Neuron (in vitro differentiated cells): ENCODE results near the gene KDM4B.

Source experiments
- H2AFZ ChIP-seq: one replicate; pipeline ENCODE4 v1.6.1; 2013; ENCODE audit warnings: low read depth, mild to moderate bottlenecking, inconsistent platforms, low read length, moderate library complexity
- H3K27me3 ChIP-seq: one replicate; pipeline ENCODE4 v1.6.1; 2013; ENCODE audit warnings: low read length; ENCODE audit not compliant: insufficient read depth
- H3K36me3 ChIP-seq: one replicate; pipeline ENCODE4 v1.6.1; 2013; ENCODE audit warnings: low read length; ENCODE audit not compliant: insufficient read depth
- H3K4me1 ChIP-seq: one replicate; pipeline ENCODE4 v1.6.1; 2013; ENCODE audit warnings: low read length; ENCODE audit not compliant: insufficient read depth
- H3K4me3 ChIP-seq: 2 replicates; pipeline ENCODE4 v1.5.1; 2013; ENCODE audit warnings: mild to moderate bottlenecking, low read length, moderate library complexity
- H3K9me3 ChIP-seq: one replicate; pipeline ENCODE4 v1.6.1; 2013; ENCODE audit warnings: low read length

Gene KDM4B

DNA sequence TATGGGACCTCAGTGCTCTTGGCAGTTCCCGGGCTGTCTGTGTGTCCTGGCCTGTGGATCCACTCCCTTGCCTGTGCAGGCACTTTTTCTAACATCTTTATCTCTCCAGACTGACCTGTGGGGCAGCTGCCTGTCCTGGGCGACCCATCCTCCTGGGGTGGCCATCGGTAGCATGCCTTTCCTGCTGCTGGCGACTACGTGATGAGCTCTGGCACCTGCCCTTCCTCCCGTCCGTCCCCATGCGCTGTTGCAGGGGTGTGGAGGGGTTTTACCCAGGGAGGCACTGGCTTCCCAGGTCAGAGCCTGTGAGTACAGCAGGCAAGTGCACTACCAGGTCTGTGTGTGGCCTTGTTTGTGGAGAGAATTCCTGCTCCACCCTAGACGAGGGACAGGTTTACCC lies 93.3 kb downstream of the KDM4B start:
- Histone ChIP-seq H3K4me3 (no peak overlapping the region), H2AFZ (no peak overlapping the region), H3K9me3 (peaks cover 17% of the 10 kb centered on the region), H3K36me3 (peaks cover 46% of the 10 kb centered on the region), H3K4me1 (no peaks in the 10 kb centered on the region), H3K27me3 (no peaks in the 10 kb centered on the region)

DNA sequence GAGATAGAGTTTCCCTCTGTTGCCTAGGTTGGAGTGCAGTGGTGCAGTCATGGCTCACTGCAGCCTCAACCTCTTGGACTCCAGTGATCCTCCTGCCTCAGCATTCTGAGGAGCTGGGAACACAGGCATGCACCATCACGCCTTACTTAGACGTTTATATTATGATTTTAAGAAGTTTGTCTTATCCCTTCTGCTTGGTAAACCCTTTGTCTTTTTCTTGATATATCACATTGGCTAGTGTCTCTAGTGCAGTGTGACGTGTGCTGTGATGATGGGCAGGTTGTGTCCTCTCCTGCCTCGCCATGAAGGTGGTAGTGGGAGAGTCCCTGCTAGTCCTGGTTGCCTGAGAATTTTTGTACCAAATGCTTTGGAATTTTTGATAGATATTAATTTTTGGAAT lies 93.9 kb downstream of the KDM4B start:
- peaks cover 40% of the 10 kb centered on the region for H3K36me3 ChIP-seq
- no peaks in the 10 kb centered on the region for H3K27me3 ChIP-seq
- no peak overlapping the region for H2AFZ ChIP-seq
- peaks cover 17% of the 10 kb centered on the region for H3K9me3 ChIP-seq
- H3K4me3 ChIP-seq, result no peak overlapping the region
- H3K4me1 ChIP-seq, result no peaks in the 10 kb centered on the region

DNA sequence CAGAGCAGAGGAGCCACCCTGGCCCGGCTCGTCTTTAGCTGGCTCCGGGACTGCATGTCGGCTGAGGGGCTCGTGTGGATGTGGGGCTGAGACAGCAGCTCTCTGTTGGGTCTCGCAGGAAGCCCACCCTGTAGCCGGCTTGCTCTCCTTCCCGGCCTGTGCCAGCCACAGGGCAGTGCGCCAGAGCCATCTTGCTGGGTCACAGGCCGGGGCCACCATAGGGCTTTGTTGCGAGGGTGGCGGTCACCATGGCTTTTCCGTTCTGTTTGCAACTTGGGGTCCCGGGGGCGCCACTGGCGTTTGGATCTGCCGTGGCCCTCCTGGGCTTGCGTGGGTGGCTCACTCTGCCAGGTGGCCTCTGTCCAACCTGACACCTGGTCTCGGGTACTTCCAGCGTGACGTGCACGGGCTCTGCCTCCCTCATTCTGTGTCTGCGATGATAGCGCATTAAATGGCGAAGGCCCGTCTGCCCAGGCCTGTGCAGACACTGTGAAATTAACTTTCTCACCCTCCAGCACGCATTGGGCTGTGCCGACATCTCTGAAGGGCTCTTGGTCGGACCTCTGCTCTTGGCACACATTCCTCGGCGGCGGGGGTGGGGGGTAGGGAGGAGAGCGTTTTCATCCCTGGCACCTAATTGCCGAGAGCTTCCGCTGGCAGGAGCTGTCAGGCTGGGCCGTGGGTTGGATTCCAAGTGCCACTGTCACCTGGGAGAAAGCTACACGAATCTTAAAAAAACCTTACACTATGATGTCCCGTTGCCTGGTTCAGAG lies 95.1 kb downstream of the KDM4B start:
- Histone ChIP-seq H2AFZ (no peak overlapping the region), H3K9me3 (peaks cover 17% of the 10 kb centered on the region), H3K4me3 (no peak overlapping the region), H3K27me3 (no peaks in the 10 kb centered on the region), H3K4me1 (no peaks in the 10 kb centered on the region), H3K36me3 (peaks cover 44% of the 10 kb centered on the region)

DNA sequence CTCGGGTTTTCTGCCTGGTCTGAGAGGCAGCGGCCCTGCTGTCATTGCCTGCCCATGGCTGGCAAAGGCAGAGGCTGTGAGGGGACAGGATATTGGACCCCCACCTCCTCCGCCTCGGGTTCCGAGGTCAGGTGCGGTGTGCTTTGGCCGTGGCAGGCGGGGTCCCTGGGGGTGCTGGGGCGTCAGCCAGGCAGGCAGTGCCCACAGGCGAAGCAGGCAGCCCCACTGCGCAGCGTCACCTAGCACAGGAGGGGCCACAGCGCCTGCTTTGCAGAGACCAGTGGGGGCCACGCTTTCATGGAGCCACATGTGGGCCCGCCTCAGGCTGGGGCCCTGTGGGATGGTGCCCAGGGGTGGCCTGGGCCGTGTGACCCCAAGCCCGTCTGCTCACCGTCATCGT lies 96.0 kb downstream of the KDM4B start:
- Histone ChIP-seq H2AFZ (no peak overlapping the region), H3K36me3 (peaks cover 40% of the 10 kb centered on the region), H3K9me3 (peaks cover 17% of the 10 kb centered on the region), H3K4me1 (no peaks in the 10 kb centered on the region), H3K4me3 (no peak overlapping the region), H3K27me3 (no peaks in the 10 kb centered on the region)

DNA sequence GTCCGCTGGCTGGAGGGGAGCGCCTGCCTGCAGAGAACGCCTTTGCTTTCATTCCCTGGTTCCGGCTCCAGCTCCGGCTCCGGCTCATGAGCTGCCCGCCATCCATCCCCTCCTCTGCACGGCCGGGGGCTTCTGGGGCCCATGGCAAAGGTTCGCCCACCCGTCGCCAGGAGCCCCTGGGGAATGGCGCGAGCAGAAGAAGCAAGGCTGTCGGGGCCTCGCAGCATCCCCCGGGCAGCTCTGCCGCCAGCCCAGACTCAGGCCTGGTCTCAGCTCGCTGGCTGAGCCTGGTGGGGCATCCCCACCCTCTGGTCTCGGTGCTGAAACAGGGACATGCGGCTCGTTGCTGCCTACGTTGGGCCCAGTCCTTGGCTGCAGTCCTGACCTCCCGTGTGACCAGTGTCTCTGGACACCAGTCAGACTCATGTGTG lies 96.8 kb downstream of the KDM4B start:
- H3K9me3 ChIP-seq, result peaks cover 17% of the 10 kb centered on the region
- H3K4me3 ChIP-seq, result no peak overlapping the region
- no peaks in the 10 kb centered on the region for H3K27me3 ChIP-seq
- no peaks in the 10 kb centered on the region for H3K4me1 ChIP-seq
- peaks cover 41% of the 10 kb centered on the region for H3K36me3 ChIP-seq
- no peak overlapping the region for H2AFZ ChIP-seq

DNA sequence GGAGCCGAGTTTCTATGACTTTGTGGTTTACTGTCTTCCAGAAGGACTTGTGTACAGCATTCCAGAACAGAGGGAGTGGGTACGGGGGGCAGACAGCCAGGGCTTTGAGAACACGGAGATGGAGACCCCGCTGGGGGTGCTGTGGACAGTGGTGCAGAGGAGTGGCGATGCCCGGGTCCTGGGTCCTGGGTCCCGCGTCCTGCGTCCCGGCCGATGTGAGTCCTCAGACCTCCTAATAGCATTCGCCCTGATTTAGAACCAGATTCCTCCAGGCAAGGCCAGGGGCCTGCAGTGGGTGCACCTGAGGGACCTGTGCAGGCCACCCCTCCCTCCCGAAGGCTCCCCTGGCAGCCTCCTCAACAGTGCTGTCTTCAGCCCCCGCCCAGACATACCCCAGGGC lies 97.9 kb downstream of the KDM4B start:
- Histone ChIP-seq H3K27me3 (no peaks in the 10 kb centered on the region), H3K4me1 (no peaks in the 10 kb centered on the region), H3K36me3 (peaks cover 48% of the 10 kb centered on the region), H3K4me3 (no peak overlapping the region), H3K9me3 (peaks cover 13% of the 10 kb centered on the region), H2AFZ (no peak overlapping the region)

DNA sequence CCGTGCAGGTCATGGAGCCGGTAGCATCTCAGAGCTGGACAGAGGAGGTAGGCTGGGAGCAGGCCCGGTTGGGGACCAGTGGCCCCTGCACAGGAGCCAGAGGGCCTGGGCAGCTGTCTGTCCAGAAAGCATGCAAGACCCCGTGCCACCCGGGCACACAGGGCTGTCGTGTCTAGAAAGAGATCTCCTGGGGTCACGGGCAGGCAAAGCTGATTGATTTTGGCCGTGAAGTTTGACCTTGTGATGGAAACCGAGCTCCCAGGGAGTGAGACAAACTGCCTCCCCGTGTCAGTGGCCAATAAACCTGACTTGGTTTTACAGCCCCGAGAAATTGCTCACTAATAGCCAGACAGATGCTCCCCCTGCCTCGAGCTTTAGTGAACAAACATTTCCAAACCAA lies 98.8 kb downstream of the KDM4B start:
- H3K4me3 ChIP-seq, result no peak overlapping the region
- no peak overlapping the region for H2AFZ ChIP-seq
- no peaks in the 10 kb centered on the region for H3K4me1 ChIP-seq
- no peaks in the 10 kb centered on the region for H3K27me3 ChIP-seq
- H3K9me3 ChIP-seq, result peaks cover 6% of the 10 kb centered on the region
- H3K36me3 ChIP-seq, result peaks cover 48% of the 10 kb centered on the region

DNA sequence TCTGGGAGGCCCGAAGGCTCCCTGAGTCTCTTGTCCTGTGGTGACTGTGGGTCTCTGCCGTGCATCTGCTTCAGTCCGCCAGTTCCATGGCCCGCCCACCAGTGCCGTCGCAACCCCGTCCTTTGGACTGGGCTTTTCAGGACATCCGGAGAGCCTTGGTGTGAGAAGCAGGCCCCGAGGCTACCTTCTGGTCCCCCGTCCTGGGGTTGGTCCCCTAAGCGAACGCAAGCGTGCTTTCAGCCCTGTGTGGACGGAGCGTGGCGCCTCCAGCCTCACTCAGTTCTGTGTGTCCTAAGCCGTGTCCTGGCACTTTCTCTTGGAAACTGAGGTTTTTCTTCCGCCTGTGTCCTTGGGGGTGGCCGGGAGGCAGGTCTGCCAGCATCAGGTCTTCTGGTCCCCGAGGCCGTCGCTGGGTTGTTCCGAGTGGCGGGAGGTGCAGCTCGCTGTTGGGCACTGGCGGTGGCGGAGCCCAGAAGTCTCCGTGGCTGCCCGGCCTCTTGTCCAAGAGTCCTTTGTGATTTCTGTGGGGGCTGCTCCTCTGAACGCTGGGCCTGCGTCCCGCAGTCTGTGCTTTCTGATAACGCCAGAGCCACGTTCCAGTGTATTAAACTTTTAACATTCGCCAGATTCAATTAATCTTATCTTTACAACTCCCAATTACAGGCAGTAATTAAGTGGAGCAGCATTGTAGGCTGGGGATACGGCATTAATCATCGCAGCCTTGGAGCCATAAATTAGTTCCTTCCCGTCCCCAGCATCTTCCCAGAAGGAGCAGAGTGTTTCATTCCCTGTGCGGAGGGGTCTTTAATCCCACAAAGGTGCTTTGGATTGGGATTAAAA lies 99.5 kb downstream of the KDM4B start:
- no peak overlapping the region for H2AFZ ChIP-seq
- H3K4me1 ChIP-seq, result no peaks in the 10 kb centered on the region
- H3K9me3 ChIP-seq, result no peaks in the 10 kb centered on the region
- no peak overlapping the region for H3K4me3 ChIP-seq
- H3K36me3 ChIP-seq, result peaks cover 50% of the 10 kb centered on the region
- H3K27me3 ChIP-seq, result no peaks in the 10 kb centered on the region

GRCh38 chr19:5070331-5070730 lies 101.4 kb downstream of the KDM4B start:
- H3K27me3 ChIP-seq, result no peaks in the 10 kb centered on the region
- H3K4me3 ChIP-seq, result no peak overlapping the region
- H3K4me1 ChIP-seq, result no peaks in the 10 kb centered on the region
- H3K36me3 ChIP-seq, result peaks cover 50% of the 10 kb centered on the region
- H3K9me3 ChIP-seq, result no peaks in the 10 kb centered on the region
- no peak overlapping the region for H2AFZ ChIP-seq

- H3K27me3 ChIP-seq, result no peaks in the 10 kb centered on the region
- no peak overlapping the region for H3K4me3 ChIP-seq
- peaks cover 49% of the 10 kb centered on the region for H3K36me3 ChIP-seq
- no peaks in the 10 kb centered on the region for H3K9me3 ChIP-seq
- H3K4me1 ChIP-seq, result no peaks in the 10 kb centered on the region
- no peak overlapping the region for H2AFZ ChIP-seq
Measured at GRCh38 chr19:5070930-5071329, 102.0 kb downstream of the KDM4B start.

GRCh38 chr19:5071579-5071978 lies 102.7 kb downstream of the KDM4B start:
- H2AFZ ChIP-seq, result no peak overlapping the region
- no peaks in the 10 kb centered on the region for H3K9me3 ChIP-seq
- no peaks in the 10 kb centered on the region for H3K4me1 ChIP-seq

DNA sequence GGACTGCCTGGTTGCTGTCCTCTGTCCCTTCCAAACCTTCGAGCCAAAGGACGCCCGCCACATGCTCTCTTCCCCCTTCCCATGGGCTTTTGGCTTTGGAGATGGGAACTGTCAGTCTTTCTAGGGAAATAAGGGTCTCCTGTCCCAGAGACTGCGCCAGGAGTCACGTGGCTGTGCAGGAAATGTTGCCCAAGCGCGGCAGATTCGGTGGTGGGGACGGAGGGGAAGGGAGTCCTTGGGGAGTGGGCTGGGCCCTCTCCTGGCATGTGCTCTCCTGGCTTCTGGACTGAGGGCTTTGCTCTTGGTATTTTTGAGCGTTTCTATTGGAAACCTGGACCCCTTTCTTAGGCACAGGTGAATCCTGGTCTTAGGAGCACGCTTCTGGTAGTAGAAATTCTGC lies 103.2 kb downstream of the KDM4B start:
- no peaks in the 10 kb centered on the region for H3K4me1 ChIP-seq
- H3K9me3 ChIP-seq, result no peaks in the 10 kb centered on the region
- no peak overlapping the region for H2AFZ ChIP-seq
- H3K36me3 ChIP-seq, result peaks cover 53% of the 10 kb centered on the region
- no peaks in the 10 kb centered on the region for H3K27me3 ChIP-seq
- no peak overlapping the region for H3K4me3 ChIP-seq

More at GRCh38 chr19:5071579-5071978, 102.7 kb downstream of the KDM4B start:
- Histone ChIP-seq H3K36me3 (peaks cover 49% of the 10 kb centered on the region), H3K27me3 (no peaks in the 10 kb centered on the region), H3K4me3 (no peak overlapping the region)

DNA sequence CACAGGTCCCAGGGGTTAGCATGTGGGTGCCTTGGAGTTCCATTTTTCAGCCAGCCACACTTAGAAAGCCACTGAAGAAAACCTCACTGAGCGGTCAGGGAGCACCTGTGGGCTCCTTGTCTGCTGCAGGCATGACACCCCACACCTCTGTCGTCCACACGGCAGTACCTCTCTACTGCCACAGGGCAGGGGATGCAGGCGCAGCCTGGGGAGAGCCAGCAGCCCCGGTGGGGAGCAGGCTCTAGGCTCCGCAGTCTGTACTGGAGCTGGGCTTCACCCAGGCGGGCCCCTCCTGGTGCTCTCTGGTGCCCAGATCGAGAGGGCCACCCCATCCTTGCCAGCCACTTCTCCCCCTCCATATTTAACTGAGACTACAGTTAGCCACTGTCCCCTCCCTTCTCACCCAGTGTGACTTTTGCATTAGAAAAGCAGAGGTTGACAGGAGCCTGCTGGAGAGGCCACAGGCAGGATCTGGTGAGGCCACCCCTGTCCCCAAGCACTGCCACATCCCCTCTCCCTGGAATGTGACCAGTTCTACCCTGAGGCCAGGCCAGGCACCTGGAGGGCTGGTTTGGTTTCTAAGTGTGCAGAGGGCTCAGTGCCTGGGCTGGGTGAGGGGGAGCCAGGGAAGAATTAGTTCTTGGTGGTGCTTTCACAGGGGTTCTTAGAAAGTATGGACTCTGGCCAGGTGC lies 104.4 kb downstream of the KDM4B start:
- Histone ChIP-seq H3K36me3 (peaks cover 60% of the 10 kb centered on the region), H3K9me3 (no peaks in the 10 kb centered on the region), H3K4me3 (no peak overlapping the region), H3K27me3 (no peaks in the 10 kb centered on the region), H3K4me1 (no peaks in the 10 kb centered on the region), H2AFZ (no peak overlapping the region)
